CD8-positive, alpha-beta memory T cell (primary cell): ENCODE measurements around the gene TMEM121. TPM values are rescaled to one million over a fixed set of nuclear protein-coding genes. Genes with fewer than 3 reads are reported as not detected.
A peak's percentile ranks its signal among the peaks of the same experiment; 100 is the strongest.

Source experiments
- CTCF ChIA-PET: fragments of 350-600 bp; sonication (Branson Sonifier 250); formaldehyde crosslinking; loops from one replicate; lab custom pipeline; 2021; ENCODE audit warnings: antibody characterized with exemption; lab: Charles Lee
- POLR2A ChIA-PET: fragments of 350-600 bp; sonication (Branson Sonifier 250); formaldehyde crosslinking; loops from one replicate; lab custom pipeline; 2021; ENCODE audit warnings: antibody characterized with exemption; lab: Charles Lee
- DNase-seq, 5 donors: peaks; one replicate each; pipeline versions ENCODE4 v3.0.0 to v3.0.0-alpha.2; 2020 to 2022; ENCODE audit warnings: mixed read lengths in 1 of 5
- H3K27ac ChIP-seq: one replicate; pipeline ENCODE4 v1.7.0; 2013; ENCODE audit warnings: low read depth, mild to moderate bottlenecking, low read length, moderate library complexity
- H3K27me3 ChIP-seq: 2 replicates; pipeline ENCODE4 v1.7.0; 2013; ENCODE audit warnings: low read length, mild to moderate bottlenecking; ENCODE audit not compliant: insufficient read depth, poor library complexity, severe bottlenecking
- H3K36me3 ChIP-seq: 2 replicates; pipeline ENCODE4 v1.7.0; 2013; ENCODE audit warnings: mild to moderate bottlenecking, low read length, moderate library complexity; ENCODE audit not compliant: insufficient read depth
- H3K4me1 ChIP-seq: 2 replicates; pipeline ENCODE4 v1.7.0; 2013; ENCODE audit warnings: mild to moderate bottlenecking, low read length, moderate library complexity; ENCODE audit not compliant: insufficient read depth
- H3K4me3 ChIP-seq: 2 replicates; pipeline ENCODE4 v1.7.0; 2013; ENCODE audit warnings: mild to moderate bottlenecking, low read length
- H3K9me3 ChIP-seq: 2 replicates; pipeline ENCODE4 v1.7.0; 2013; ENCODE audit warnings: mild to moderate bottlenecking, low read length
- H3K27ac Mint-ChIP-seq, 8 donors: one replicate each; pipeline ENCODE4 v1.8.0; 2020 to 2021; ENCODE audit warnings: mixed read lengths in 8 of 8, mild to moderate bottlenecking in 6 of 8, inconsistent platforms in 3 of 8, moderate library complexity in 3 of 8
- H3K27me3 Mint-ChIP-seq, 2 donors: one replicate each; pipeline ENCODE4 v1.8.0; 2020 to 2021; ENCODE audit warnings: mixed read lengths in 2 of 2, mild to moderate bottlenecking in 1 of 2, moderate library complexity in 1 of 2
- H3K36me3 Mint-ChIP-seq, 3 donors: one replicate each; pipeline ENCODE4 v1.8.0; 2020 to 2021; ENCODE audit warnings: mixed read lengths in 3 of 3, inconsistent platforms in 1 of 3, mild to moderate bottlenecking in 1 of 3
- H3K4me1 Mint-ChIP-seq, 3 donors: one replicate each; pipeline ENCODE4 v1.8.0; 2020 to 2021; ENCODE audit warnings: mixed read lengths in 3 of 3, inconsistent platforms in 1 of 3, mild to moderate bottlenecking in 1 of 3
- H3K4me3 Mint-ChIP-seq, 7 donors: one replicate each; pipeline ENCODE4 v1.8.0; 2020 to 2021; ENCODE audit warnings: mixed read lengths in 7 of 7, mild to moderate bottlenecking in 6 of 7, moderate library complexity in 4 of 7, inconsistent platforms in 2 of 7
- H3K9me3 Mint-ChIP-seq, 5 donors: one replicate each; pipeline ENCODE4 v1.8.0; 2020 to 2022; ENCODE audit warnings: mixed read lengths in 5 of 5, mild to moderate bottlenecking in 3 of 5, moderate library complexity in 2 of 5, inconsistent platforms in 1 of 5
- polyA plus RNA-seq: library from polyadenylated mRNA; unstranded; fragments of 300-500 nt; fragmentation: Illumina TruSeq; gene quantifications from one replicate; pipeline ENCODE4 v1.2.3, GENCODE V29; 2021
- total RNA-seq, 2 experiments: library from RNA; stranded (reverse); gene quantifications; one replicate each; pipeline ENCODE4 v1.2.3, GENCODE V29; 2021

Gene TMEM121
- total and polyA plus RNA-seq, 3 experiments from 2014 or later: 3.8 to 17.1 (median 14.2) TPM

GRCh38 chr14:105502446-105503295, 23.7 kb upstream of the TMEM121 start:
- H3K4me1 ChIP-seq: no peaks in the 10 kb centered on the region
- H3K27me3 Mint-ChIP-seq: peaks cover 9 to 10% of the 10 kb centered on the region in 2 donors
- H3K4me1 Mint-ChIP-seq: no peaks in the 10 kb centered on the region
- H3K4me3 ChIP-seq: no peak overlapping the region
- peaks cover 0 to 3% (median 0%) of the 10 kb centered on the region in 3 donors for H3K36me3 Mint-ChIP-seq
- DNase-seq: peak in 1 of 5 donors; percentile 25
- no peaks in the 10 kb centered on the region for H3K9me3 Mint-ChIP-seq
- no peak overlapping the region for H3K27ac ChIP-seq
- H3K36me3 ChIP-seq: no peaks in the 10 kb centered on the region
- ChIA-PET POLR2A (no interaction called here), CTCF (interaction anchor here (0.9 kb wide), 1 partner anchor 22 kb away, joined by 3 read pairs; no protein-coding TSS in a partner anchor)
- peak overlapping the region in 1 of 8 donors; percentile 46 for H3K27ac Mint-ChIP-seq
- H3K27me3 ChIP-seq: no peaks in the 10 kb centered on the region
- H3K9me3 ChIP-seq: no peaks in the 10 kb centered on the region
- H3K4me3 Mint-ChIP-seq: no peak overlapping the region

DNA sequence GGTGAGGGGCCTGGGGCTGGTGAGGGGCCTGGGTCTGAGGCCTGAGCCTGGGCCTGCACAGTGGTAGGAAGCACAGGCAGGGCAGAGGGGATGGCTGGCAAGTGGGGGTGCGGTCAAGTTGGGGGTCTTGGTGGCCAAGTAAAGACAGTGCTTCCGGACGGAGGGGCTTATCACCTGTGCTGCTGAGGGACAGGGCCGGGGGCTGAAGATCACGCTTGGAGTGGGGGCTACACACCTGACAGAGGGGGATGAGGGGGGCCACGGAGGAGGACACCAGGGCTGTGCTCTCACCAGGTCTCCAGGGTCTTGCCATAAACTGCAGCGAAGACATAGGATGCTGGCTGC, 23.1 kb upstream of the TMEM121 start:
- peaks cover 0 to 1% (median 0%) of the 10 kb centered on the region in 3 donors for H3K36me3 Mint-ChIP-seq
- H3K4me3 ChIP-seq: no peak overlapping the region
- H3K27me3 ChIP-seq: peaks cover 4% of the 10 kb centered on the region
- H3K9me3 Mint-ChIP-seq: no peaks in the 10 kb centered on the region
- DNase-seq: peak in 1 of 5 donors; percentile 41
- CTCF ChIA-PET: interaction anchor here (0.6 kb wide), 1 partner anchor 50 kb away, joined by 3 read pairs; no protein-coding TSS in a partner anchor
- H3K9me3 ChIP-seq: no peaks in the 10 kb centered on the region
- POLR2A ChIA-PET: no interaction called here
- H3K27me3 Mint-ChIP-seq: peaks cover 13 to 14% of the 10 kb centered on the region in 2 donors
- no peaks in the 10 kb centered on the region for H3K4me1 ChIP-seq
- peak overlapping the region in 1 of 7 donors; percentile 86 for H3K4me3 Mint-ChIP-seq
- H3K36me3 ChIP-seq: no peaks in the 10 kb centered on the region
- H3K4me1 Mint-ChIP-seq: no peaks in the 10 kb centered on the region
- H3K27ac Mint-ChIP-seq: peak overlapping the region in 1 of 8 donors; percentile 58
- H3K27ac ChIP-seq: no peak overlapping the region

- Mint-ChIP-seq H3K4me3 (peak overlapping the region in 1 of 7 donors; percentile 86), H3K36me3 (no peaks in the 10 kb centered on the region), H3K4me1 (no peaks in the 10 kb centered on the region), H3K27ac (peak overlapping the region in 1 of 8 donors; percentile 42), H3K9me3 (no peaks in the 10 kb centered on the region), H3K27me3 (peaks cover 18 to 19% of the 10 kb centered on the region in 2 donors)
- ChIA-PET POLR2A (no interaction called here), CTCF (interaction anchor here (0.6 kb wide), 1 partner anchor 50 kb away, joined by 3 read pairs; no protein-coding TSS in a partner anchor)
- Histone ChIP-seq H3K9me3 (no peaks in the 10 kb centered on the region), H3K27ac (no peak overlapping the region), H3K4me3 (no peak overlapping the region), H3K36me3 (no peaks in the 10 kb centered on the region), H3K27me3 (peaks cover 9% of the 10 kb centered on the region), H3K4me1 (no peaks in the 10 kb centered on the region)
- peak in 1 of 5 donors; percentile 30 for DNase-seq
Observed at GRCh38 chr14:105503935-105504692, 22.3 kb upstream of the TMEM121 start.

GRCh38 chr14:105505101-105505500, 21.3 kb upstream of the TMEM121 start:
- Histone ChIP-seq H3K27ac (no peak overlapping the region), H3K27me3 (peaks cover 9% of the 10 kb centered on the region), H3K4me1 (no peaks in the 10 kb centered on the region), H3K36me3 (no peaks in the 10 kb centered on the region), H3K9me3 (no peaks in the 10 kb centered on the region), H3K4me3 (no peak overlapping the region)
- ChIA-PET POLR2A (no interaction called here), CTCF (no interaction called here)
- DNase-seq: no peak
- peaks cover 17 to 19% of the 10 kb centered on the region in 2 donors for H3K27me3 Mint-ChIP-seq
- H3K9me3 Mint-ChIP-seq: no peaks in the 10 kb centered on the region
- H3K27ac Mint-ChIP-seq: peak overlapping the region in 1 of 8 donors; percentile 65
- H3K4me1 Mint-ChIP-seq: no peaks in the 10 kb centered on the region
- H3K36me3 Mint-ChIP-seq: no peaks in the 10 kb centered on the region
- no peak overlapping the region for H3K4me3 Mint-ChIP-seq

DNA sequence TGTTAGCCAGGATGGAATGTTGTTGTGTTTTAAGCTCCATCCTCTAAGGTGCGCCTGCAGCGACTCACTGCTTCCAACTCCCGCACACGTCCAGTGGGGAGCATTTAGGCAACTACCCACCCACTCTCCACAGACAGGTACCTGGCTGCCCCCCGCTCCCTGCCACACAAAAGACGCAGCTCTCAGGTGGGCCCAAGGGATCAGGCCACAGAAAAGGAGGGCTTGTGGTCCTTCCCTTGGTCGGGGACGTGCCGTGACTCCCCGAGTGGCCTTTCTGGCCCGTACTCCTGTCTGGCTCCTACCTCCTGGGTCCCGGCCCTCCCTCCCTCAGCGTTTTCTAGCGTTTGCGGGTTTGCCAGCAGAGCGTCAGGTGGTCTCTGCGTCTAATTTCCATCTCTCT, 19.1 kb upstream of the TMEM121 start:
- no peak overlapping the region for H3K4me3 ChIP-seq
- no peaks in the 10 kb centered on the region for H3K36me3 ChIP-seq
- no peaks in the 10 kb centered on the region for H3K4me1 Mint-ChIP-seq
- ChIA-PET POLR2A (no interaction called here), CTCF (no interaction called here)
- no peaks in the 10 kb centered on the region for H3K9me3 Mint-ChIP-seq
- no peak overlapping the region for H3K27ac ChIP-seq
- H3K4me3 Mint-ChIP-seq: no peak overlapping the region
- no peaks in the 10 kb centered on the region for H3K36me3 Mint-ChIP-seq
- peaks cover 22 to 24% of the 10 kb centered on the region in 2 donors for H3K27me3 Mint-ChIP-seq
- DNase-seq: peak in 1 of 5 donors; percentile 8
- H3K27me3 ChIP-seq: peaks cover 9% of the 10 kb centered on the region
- no peaks in the 10 kb centered on the region for H3K4me1 ChIP-seq
- no peaks in the 10 kb centered on the region for H3K9me3 ChIP-seq
- no peak overlapping the region for H3K27ac Mint-ChIP-seq

GRCh38 chr14:105508069-105508468, 18.3 kb upstream of the TMEM121 start:
- no peaks in the 10 kb centered on the region for H3K36me3 Mint-ChIP-seq
- no peaks in the 10 kb centered on the region for H3K4me1 Mint-ChIP-seq
- CTCF ChIA-PET: no interaction called here
- peaks cover 25 to 30% of the 10 kb centered on the region in 2 donors for H3K27me3 Mint-ChIP-seq
- H3K4me3 Mint-ChIP-seq: no peak overlapping the region
- no peak overlapping the region for H3K27ac ChIP-seq
- POLR2A ChIA-PET: no interaction called here
- no peak overlapping the region for H3K4me3 ChIP-seq
- H3K4me1 ChIP-seq: no peaks in the 10 kb centered on the region
- H3K27me3 ChIP-seq: peaks cover 9% of the 10 kb centered on the region
- no peak overlapping the region for H3K27ac Mint-ChIP-seq
- DNase-seq: peak in 1 of 5 donors; percentile 42
- H3K9me3 Mint-ChIP-seq: no peaks in the 10 kb centered on the region
- no peaks in the 10 kb centered on the region for H3K9me3 ChIP-seq
- no peaks in the 10 kb centered on the region for H3K36me3 ChIP-seq

GRCh38 chr14:105508601-105509000, 17.8 kb upstream of the TMEM121 start:
- Mint-ChIP-seq H3K4me1 (no peaks in the 10 kb centered on the region), H3K27ac (peak overlapping the region in 1 of 8 donors; percentile 44), H3K9me3 (no peaks in the 10 kb centered on the region), H3K36me3 (no peaks in the 10 kb centered on the region), H3K27me3 (peaks cover 30 to 31% of the 10 kb centered on the region in 2 donors), H3K4me3 (no peak overlapping the region)
- ChIA-PET CTCF (no interaction called here), POLR2A (no interaction called here)
- H3K4me1 ChIP-seq: no peaks in the 10 kb centered on the region
- no peaks in the 10 kb centered on the region for H3K9me3 ChIP-seq
- H3K4me3 ChIP-seq: no peak overlapping the region
- H3K27ac ChIP-seq: no peak overlapping the region
- DNase-seq: peak in 1 of 5 donors; percentile 33
- H3K36me3 ChIP-seq: no peaks in the 10 kb centered on the region
- H3K27me3 ChIP-seq: peaks cover 9% of the 10 kb centered on the region

DNA sequence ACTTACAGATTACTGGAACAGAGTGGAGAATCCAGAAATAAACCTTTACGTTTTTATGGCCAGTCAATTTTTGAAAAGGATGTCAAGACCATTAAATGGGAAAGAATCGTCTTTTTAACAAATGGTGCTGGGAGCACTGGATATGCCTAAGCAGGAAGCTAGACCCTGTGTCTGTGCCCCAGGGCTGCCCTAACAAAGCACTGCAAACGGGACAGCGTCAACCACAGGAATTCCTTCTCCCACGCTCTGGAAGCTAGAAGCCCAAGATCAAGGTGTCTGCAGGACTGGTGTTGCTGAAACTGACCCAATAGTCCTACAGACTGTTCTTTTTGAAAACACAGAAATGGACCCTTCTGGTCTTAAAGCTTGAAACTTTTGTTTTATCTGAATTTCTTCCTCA, 9.3 kb upstream of the TMEM121 start:
- no peak for DNase-seq
- H3K36me3 Mint-ChIP-seq: no peaks in the 10 kb centered on the region
- no peak overlapping the region for H3K4me3 Mint-ChIP-seq
- ChIA-PET POLR2A (no interaction called here), CTCF (no interaction called here)
- no peaks in the 10 kb centered on the region for H3K9me3 Mint-ChIP-seq
- peaks cover 41 to 62% of the 10 kb centered on the region in 2 donors for H3K27me3 Mint-ChIP-seq
- H3K4me1 ChIP-seq: no peaks in the 10 kb centered on the region
- H3K27ac Mint-ChIP-seq: no peak overlapping the region
- no peaks in the 10 kb centered on the region for H3K9me3 ChIP-seq
- H3K36me3 ChIP-seq: no peaks in the 10 kb centered on the region
- H3K4me1 Mint-ChIP-seq: no peaks in the 10 kb centered on the region
- peaks cover 12% of the 10 kb centered on the region for H3K27me3 ChIP-seq
- no peak overlapping the region for H3K4me3 ChIP-seq
- no peak overlapping the region for H3K27ac ChIP-seq
